Calu3 (cell line): ENCODE results near the gene ZBTB16. TPM values are rescaled to one million over a fixed set of nuclear protein-coding genes. Genes with fewer than 3 reads are reported as not detected.

Experiments
- BruUV-seq: library from RNA; stranded (reverse); fragments of 400-500 nt; replicated peaks from 2 replicates; lab custom pipeline; 2021; lab: Mats Ljungman, UMichigan
- CTCF ChIA-PET: fragments of 300-600 bp; sonication (Branson Sonifier 250); formaldehyde crosslinking; loops from one replicate; lab custom pipeline; 2022; ENCODE audit warnings: antibody characterized with exemption; lab: Charles Lee
- DNase-seq: peaks from one replicate; pipeline ENCODE4 v3.0.0; 2022
- H3K27ac Mint-ChIP-seq: one replicate; pipeline ENCODE4 v1.8.0; 2022; ENCODE audit warnings: mixed read lengths; ENCODE audit not compliant: unreplicated experiment
- H3K27me3 Mint-ChIP-seq: one replicate; pipeline ENCODE4 v1.8.0; 2022; ENCODE audit warnings: mixed read lengths; ENCODE audit not compliant: unreplicated experiment
- H3K36me3 Mint-ChIP-seq: one replicate; pipeline ENCODE4 v1.8.0; 2022; ENCODE audit warnings: mild to moderate bottlenecking, moderate library complexity, mixed read lengths; ENCODE audit not compliant: insufficient read depth, unreplicated experiment
- H3K4me1 Mint-ChIP-seq: one replicate; pipeline ENCODE4 v1.8.0; 2022; ENCODE audit warnings: mild to moderate bottlenecking, low read depth, mixed read lengths; ENCODE audit not compliant: unreplicated experiment
- H3K4me3 Mint-ChIP-seq: one replicate; pipeline ENCODE4 v1.8.0; 2022; ENCODE audit warnings: mild to moderate bottlenecking, low read depth, moderate library complexity, mixed read lengths; ENCODE audit not compliant: unreplicated experiment
- H3K9me3 Mint-ChIP-seq: one replicate; pipeline ENCODE4 v1.8.0; 2022; ENCODE audit warnings: low read depth, mixed read lengths; ENCODE audit not compliant: unreplicated experiment
- CTCF ChIP-seq: fragments of 200-600 bp; IDR thresholded peaks from one replicate; pipeline ENCODE4 v1.8.0; 2022; ENCODE audit warnings: antibody characterized with exemption; ENCODE audit not compliant: unreplicated experiment
- intact Hi-C: fragments of 100-400 bp; cut with micrococcal nuclease; formaldehyde crosslinking; loops from one replicate; pipeline ENCODE4 v1.10.0; 2022; ENCODE audit not compliant: unreplicated experiment
- total RNA-seq: library from RNA; stranded (reverse); gene quantifications from 2 replicates; pipeline ENCODE4 v1.2.3, GENCODE V29; 2022

The ZBTB16 gene
- total RNA-seq, 1 experiment from 2014 or later: not detected

- no TSS peak for BruUV-seq
- peaks cover 65% of the 10 kb centered on the region for H3K4me1 Mint-ChIP-seq
- intact Hi-C loops: loop anchor here (1.0 to 5.0 kb wide), 4 partner anchors 16 to 482 kb away; partner anchors contain the start of gene NNMT
- H3K9me3 Mint-ChIP-seq: no peaks in the 10 kb centered on the region
- H3K27me3 Mint-ChIP-seq: peaks cover 5% of the 10 kb centered on the region
- H3K27ac Mint-ChIP-seq: peak overlapping the region; percentile 30
- no peaks in the 10 kb centered on the region for H3K36me3 Mint-ChIP-seq
- peak; percentile 78 for DNase-seq
- CTCF ChIA-PET: interaction anchor here (0.7 to 1.3 kb wide), 6 partner anchors 11 to 26 kb away, joined by 3 to 6 read pairs (median 4); partner anchors contain the start of gene NNMT
- peak; percentile 67 for TF ChIP-seq CTCF
- no peak overlapping the region for H3K4me3 Mint-ChIP-seq
These were observed 221.2 kb downstream of the ZBTB16 start for GRCh38 chr11:114280696-114281095.

- peaks cover 73% of the 10 kb centered on the region for H3K4me1 Mint-ChIP-seq
- intact Hi-C loops: loop anchor here (5.0 kb wide), 2 partner anchors 36 to 116 kb away; no protein-coding TSS in a partner anchor
- H3K27me3 Mint-ChIP-seq: no peaks in the 10 kb centered on the region
- CTCF ChIA-PET: interaction anchor here (0.7 to 1.3 kb wide), 5 partner anchors 10 to 25 kb away, joined by 3 to 6 read pairs (median 4); partner anchors contain the start of gene NNMT
- no peak overlapping the region for H3K4me3 Mint-ChIP-seq
- DNase-seq: no peak
- no TSS peak for BruUV-seq
- peak overlapping the region; percentile 30 for H3K27ac Mint-ChIP-seq
- no peaks in the 10 kb centered on the region for H3K36me3 Mint-ChIP-seq
- TF ChIP-seq CTCF: no peak
- no peaks in the 10 kb centered on the region for H3K9me3 Mint-ChIP-seq
These were observed 222.0 kb downstream of the ZBTB16 start for GRCh38 chr11:114281388-114281956.

- Mint-ChIP-seq H3K27ac (no peak overlapping the region), H3K27me3 (no peaks in the 10 kb centered on the region), H3K4me1 (peaks cover 75% of the 10 kb centered on the region), H3K36me3 (no peaks in the 10 kb centered on the region), H3K4me3 (no peak overlapping the region), H3K9me3 (no peaks in the 10 kb centered on the region)
- TF ChIP-seq CTCF: no peak
- BruUV-seq: no TSS peak
- intact Hi-C loops: loop anchor here (5.0 kb wide), 2 partner anchors 35 to 115 kb away; no protein-coding TSS in a partner anchor
- no peak for DNase-seq
- CTCF ChIA-PET: no interaction called here
These were observed 223.0 kb downstream of the ZBTB16 start for GRCh38 chr11:114282488-114282887.

- Mint-ChIP-seq H3K9me3 (no peaks in the 10 kb centered on the region), H3K27me3 (no peaks in the 10 kb centered on the region), H3K4me1 (peaks cover 70% of the 10 kb centered on the region), H3K4me3 (no peak overlapping the region), H3K27ac (no peak overlapping the region), H3K36me3 (no peaks in the 10 kb centered on the region)
- DNase-seq: no peak
- CTCF ChIA-PET: no interaction called here
- intact Hi-C loops: loop anchor here (5.0 kb wide), 2 partner anchors 34 to 114 kb away; no protein-coding TSS in a partner anchor
- no TSS peak for BruUV-seq
- TF ChIP-seq CTCF: no peak
These were observed 223.9 kb downstream of the ZBTB16 start for GRCh38 chr11:114283422-114283821.
